Stimulated activated naive CD8-positive, alpha-beta T cell treated with anti-CD3 and anti-CD28 coated beads, Interleukin-15, Interleukin-2, amounts not matched to agents 100 ng/mL and 50 ng/mL, for 24 hours (primary cell): ENCODE results near the gene AGBL4.

Experiments used
- H3K27ac Mint-ChIP-seq: one replicate; pipeline ENCODE4 v1.8.0; 2021; ENCODE audit warnings: mild to moderate bottlenecking, mixed read lengths
- H3K27me3 Mint-ChIP-seq: one replicate; pipeline ENCODE4 v1.8.0; 2021; ENCODE audit warnings: mixed read lengths
- H3K36me3 Mint-ChIP-seq: one replicate; pipeline ENCODE4 v1.8.0; 2021; ENCODE audit warnings: low read depth, mixed read lengths
- H3K4me1 Mint-ChIP-seq: one replicate; pipeline ENCODE4 v1.8.0; 2021; ENCODE audit warnings: low read depth, mixed read lengths
- H3K4me3 Mint-ChIP-seq: one replicate; pipeline ENCODE4 v1.8.0; 2021; ENCODE audit warnings: mild to moderate bottlenecking, mixed read lengths
- H3K9me3 Mint-ChIP-seq: one replicate; pipeline ENCODE4 v1.8.0; 2021; ENCODE audit warnings: mixed read lengths

AGBL4 gene

GRCh38 chr1:48749068-48749467 is 1274.7 kb downstream of the AGBL4 start:
- no peak overlapping the region for H3K27ac Mint-ChIP-seq
- no peaks in the 10 kb centered on the region for H3K27me3 Mint-ChIP-seq
- H3K4me1 Mint-ChIP-seq = no peaks in the 10 kb centered on the region
- no peaks in the 10 kb centered on the region for H3K9me3 Mint-ChIP-seq
- H3K4me3 Mint-ChIP-seq = no peak overlapping the region
- H3K36me3 Mint-ChIP-seq = peaks cover 14% of the 10 kb centered on the region

DNA sequence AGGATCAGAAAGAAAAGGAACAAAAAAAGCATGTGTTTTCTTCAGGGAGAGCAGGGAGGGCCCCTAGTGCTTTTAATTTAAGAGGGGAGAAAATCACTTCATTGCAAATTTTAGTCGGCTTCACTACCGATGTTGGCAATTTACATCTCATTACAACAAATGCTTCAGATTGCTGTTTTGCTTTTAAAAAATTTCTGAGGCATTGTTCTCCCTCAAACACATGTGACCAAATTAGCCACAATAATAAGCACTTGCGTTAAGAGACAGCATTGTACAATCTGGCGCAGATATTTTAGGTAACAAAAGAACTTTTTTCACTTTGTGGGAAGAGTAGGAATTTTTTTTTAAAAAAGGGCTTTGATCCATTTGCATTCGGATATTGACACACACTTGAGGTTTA is 1276.8 kb downstream of the AGBL4 start:
- Mint-ChIP-seq H3K36me3 (peaks cover 20% of the 10 kb centered on the region), H3K27ac (no peak overlapping the region), H3K4me1 (no peaks in the 10 kb centered on the region)

DNA sequence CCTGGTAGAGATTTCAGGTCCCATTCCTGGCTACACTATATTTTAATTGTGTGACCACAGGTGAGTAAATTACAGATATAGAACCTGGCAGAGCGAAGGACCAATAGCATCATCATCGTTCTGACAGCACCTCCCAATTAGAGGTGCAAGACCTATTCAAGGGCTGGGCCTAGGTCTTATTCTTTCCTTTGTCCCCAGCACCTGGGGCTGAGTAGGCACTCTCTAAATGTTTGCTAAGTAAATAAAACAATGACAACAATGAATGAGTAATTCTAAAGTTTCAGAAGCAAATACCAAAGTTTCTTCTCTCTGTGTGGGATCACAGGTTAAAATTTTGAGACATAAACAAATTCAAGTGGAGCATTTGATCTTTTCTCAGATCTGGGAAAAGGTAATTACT is 1279.7 kb downstream of the AGBL4 start:
- no peaks in the 10 kb centered on the region for H3K9me3 Mint-ChIP-seq
- no peak overlapping the region for H3K27ac Mint-ChIP-seq
- H3K36me3 Mint-ChIP-seq = peaks cover 30% of the 10 kb centered on the region
- H3K27me3 Mint-ChIP-seq = no peaks in the 10 kb centered on the region
- H3K4me1 Mint-ChIP-seq = no peaks in the 10 kb centered on the region
- no peak overlapping the region for H3K4me3 Mint-ChIP-seq

More for the DNA sequence above, 1276.8 kb downstream of the AGBL4 start:
- Mint-ChIP-seq H3K4me3 (no peak overlapping the region), H3K27me3 (no peaks in the 10 kb centered on the region), H3K9me3 (no peaks in the 10 kb centered on the region)

DNA sequence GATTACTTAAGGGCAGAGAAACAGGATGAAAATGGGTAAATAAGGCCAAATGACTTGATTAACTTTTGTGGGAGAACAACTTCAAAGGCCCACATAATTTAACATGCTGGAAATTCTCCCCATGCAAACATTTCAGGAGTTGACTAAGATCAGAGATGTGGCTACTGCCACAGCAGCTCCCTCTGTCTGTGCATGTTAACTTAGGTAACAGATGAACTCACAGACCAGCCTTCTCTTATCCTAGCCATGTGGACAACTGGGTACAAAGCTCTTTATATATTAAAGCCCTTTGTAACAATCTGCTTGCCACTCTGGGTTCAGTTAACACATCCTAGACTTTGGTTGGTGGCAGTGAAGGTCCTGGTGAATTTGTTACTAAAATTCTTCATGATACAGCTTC is 1280.3 kb downstream of the AGBL4 start:
- Mint-ChIP-seq H3K36me3 (peaks cover 35% of the 10 kb centered on the region), H3K4me1 (no peaks in the 10 kb centered on the region), H3K27me3 (no peaks in the 10 kb centered on the region), H3K9me3 (no peaks in the 10 kb centered on the region), H3K4me3 (no peak overlapping the region), H3K27ac (no peak overlapping the region)

DNA sequence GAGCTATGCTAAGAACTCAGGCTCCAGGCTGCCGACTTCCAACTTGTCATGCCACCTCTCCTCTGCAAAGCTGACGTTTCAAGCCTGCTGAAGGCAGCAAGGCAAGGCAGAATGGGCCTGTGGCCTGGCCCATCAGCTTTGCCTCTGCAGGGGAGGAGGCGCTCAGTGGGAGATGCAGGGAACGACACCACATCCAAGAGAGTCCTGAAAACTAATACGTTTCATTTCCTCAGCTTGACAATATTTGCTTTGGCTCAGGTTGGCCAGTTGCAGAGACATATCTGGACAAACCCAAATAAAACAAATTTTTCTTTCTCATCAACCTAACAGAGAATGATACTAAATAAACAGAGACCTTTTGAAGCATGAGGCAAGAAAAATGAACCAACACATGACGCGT is 1282.4 kb downstream of the AGBL4 start:
- Mint-ChIP-seq H3K9me3 (no peaks in the 10 kb centered on the region), H3K4me3 (no peak overlapping the region), H3K4me1 (no peaks in the 10 kb centered on the region), H3K27me3 (no peaks in the 10 kb centered on the region), H3K36me3 (peaks cover 40% of the 10 kb centered on the region), H3K27ac (no peak overlapping the region)

DNA sequence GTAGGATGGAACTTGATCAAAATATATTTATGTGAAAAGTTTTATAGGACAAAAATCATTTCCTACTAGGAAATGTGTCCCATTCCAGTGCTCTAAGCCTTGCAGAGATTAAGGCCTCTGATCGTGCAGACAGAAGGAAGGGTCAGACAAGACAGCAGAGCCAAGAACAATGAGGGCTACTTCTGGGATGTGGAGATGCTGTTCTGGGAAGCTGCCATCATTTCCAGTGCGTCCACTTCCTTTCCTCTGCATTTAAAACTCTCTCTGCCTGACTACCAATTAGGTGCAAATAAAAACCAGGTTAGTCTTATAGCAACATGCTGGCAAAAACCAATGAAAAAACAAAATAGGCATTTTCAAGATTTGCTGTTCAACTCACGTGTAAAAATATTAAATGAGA is 1283.1 kb downstream of the AGBL4 start:
- Mint-ChIP-seq H3K9me3 (no peaks in the 10 kb centered on the region), H3K27me3 (no peaks in the 10 kb centered on the region), H3K4me1 (no peaks in the 10 kb centered on the region), H3K27ac (no peak overlapping the region), H3K36me3 (peaks cover 46% of the 10 kb centered on the region), H3K4me3 (no peak overlapping the region)

- Mint-ChIP-seq H3K4me3 (no peak overlapping the region), H3K4me1 (no peaks in the 10 kb centered on the region), H3K27ac (no peak overlapping the region), H3K36me3 (peaks cover 57% of the 10 kb centered on the region), H3K9me3 (no peaks in the 10 kb centered on the region), H3K27me3 (no peaks in the 10 kb centered on the region)
Measured at GRCh38 chr1:48739091-48739490, 1284.7 kb downstream of the AGBL4 start.

GRCh38 chr1:48738356-48738755 is 1285.4 kb downstream of the AGBL4 start:
- Mint-ChIP-seq H3K4me3 (no peak overlapping the region), H3K9me3 (no peaks in the 10 kb centered on the region), H3K4me1 (no peaks in the 10 kb centered on the region), H3K36me3 (peaks cover 57% of the 10 kb centered on the region), H3K27ac (no peak overlapping the region), H3K27me3 (no peaks in the 10 kb centered on the region)

DNA sequence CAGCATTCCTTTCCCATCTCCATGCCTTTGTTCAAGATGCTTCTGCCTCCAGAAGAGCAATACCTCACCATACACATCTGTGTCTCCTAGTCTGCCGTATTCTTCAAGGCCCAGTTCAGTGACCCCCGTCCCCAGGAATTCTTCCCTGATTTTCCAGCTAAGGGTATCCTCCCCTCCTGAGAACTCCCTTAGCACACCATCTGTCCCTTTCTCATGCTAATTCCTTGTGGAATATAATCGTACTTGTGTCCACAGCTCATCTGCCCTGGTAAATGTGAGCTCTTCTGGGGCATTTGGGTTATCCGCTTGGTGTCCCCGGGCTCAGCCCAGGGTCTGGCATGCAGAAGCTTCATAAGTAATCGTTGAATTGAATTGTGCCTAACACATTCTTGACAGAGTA is 1288.0 kb downstream of the AGBL4 start:
- H3K4me3 Mint-ChIP-seq = no peak overlapping the region

GRCh38 chr1:48730164-48730910 is 1293.4 kb downstream of the AGBL4 start:
- peaks cover 24% of the 10 kb centered on the region for H3K36me3 Mint-ChIP-seq
- peak overlapping the region; percentile 1 for H3K27ac Mint-ChIP-seq
- H3K9me3 Mint-ChIP-seq = no peaks in the 10 kb centered on the region
- H3K4me1 Mint-ChIP-seq = peaks cover 16% of the 10 kb centered on the region
- no peaks in the 10 kb centered on the region for H3K27me3 Mint-ChIP-seq
- no peak overlapping the region for H3K4me3 Mint-ChIP-seq

More for the DNA sequence above, 1288.0 kb downstream of the AGBL4 start:
- H3K4me1 Mint-ChIP-seq = no peaks in the 10 kb centered on the region
- no peak overlapping the region for H3K27ac Mint-ChIP-seq
- no peaks in the 10 kb centered on the region for H3K9me3 Mint-ChIP-seq
- H3K36me3 Mint-ChIP-seq = peaks cover 41% of the 10 kb centered on the region
- H3K27me3 Mint-ChIP-seq = no peaks in the 10 kb centered on the region

DNA sequence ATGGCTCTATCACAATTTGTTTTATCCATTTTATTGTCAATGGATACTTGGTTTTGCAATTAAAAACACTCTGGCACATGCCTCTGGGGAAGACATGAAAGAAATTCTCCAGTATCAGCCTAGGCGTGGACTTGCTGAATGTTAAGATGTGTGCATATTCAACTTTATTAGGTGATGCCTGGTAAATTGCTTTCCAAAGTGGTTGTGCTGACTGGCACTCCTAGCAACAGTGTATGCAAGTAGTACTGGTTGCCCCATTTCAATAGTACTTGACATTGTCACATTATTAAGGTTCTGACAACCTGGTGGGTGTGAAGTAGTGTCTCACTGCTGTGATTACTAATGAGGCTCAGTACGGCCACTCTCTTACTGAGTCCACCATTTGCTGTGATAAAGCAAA is 1295.2 kb downstream of the AGBL4 start:
- H3K36me3 Mint-ChIP-seq = peaks cover 14% of the 10 kb centered on the region
- H3K4me1 Mint-ChIP-seq = peaks cover 16% of the 10 kb centered on the region
- H3K9me3 Mint-ChIP-seq = no peaks in the 10 kb centered on the region
- H3K4me3 Mint-ChIP-seq = no peak overlapping the region
- H3K27me3 Mint-ChIP-seq = no peaks in the 10 kb centered on the region
- no peak overlapping the region for H3K27ac Mint-ChIP-seq

DNA sequence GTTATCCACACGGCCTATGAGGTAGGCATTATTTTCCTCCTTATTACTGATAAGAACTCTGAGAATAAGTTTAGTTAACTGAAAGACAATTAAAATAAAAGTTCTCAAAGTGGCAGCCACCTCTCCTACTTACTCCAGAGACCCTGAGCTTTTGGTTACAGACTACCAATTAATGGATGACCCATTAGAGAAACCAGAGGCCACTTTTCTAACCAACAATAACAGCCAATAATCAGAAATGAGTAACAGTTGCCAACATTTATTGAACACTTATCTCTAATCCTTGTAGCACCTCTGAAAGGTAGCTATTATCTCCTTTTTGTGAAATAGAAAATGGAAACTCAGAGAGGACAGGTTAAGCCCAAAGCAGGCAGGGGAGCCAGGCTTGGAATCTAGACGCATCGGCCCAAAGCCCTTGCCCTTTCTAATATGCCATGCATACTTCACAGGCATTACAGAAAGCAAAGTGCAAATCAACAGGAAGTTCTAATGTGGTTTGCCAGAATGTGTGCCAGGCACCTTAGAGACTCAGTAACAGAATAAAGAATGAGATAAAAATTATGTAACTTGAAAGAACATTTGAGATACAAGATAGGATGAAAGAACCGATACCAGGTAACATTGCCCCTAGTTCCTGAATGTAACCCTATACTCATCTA is 1297.1 kb downstream of the AGBL4 start:
- Mint-ChIP-seq H3K27ac (no peak overlapping the region), H3K9me3 (no peaks in the 10 kb centered on the region), H3K4me1 (peaks cover 16% of the 10 kb centered on the region), H3K4me3 (no peak overlapping the region), H3K27me3 (no peaks in the 10 kb centered on the region), H3K36me3 (peaks cover 14% of the 10 kb centered on the region)

- H3K36me3 Mint-ChIP-seq = peaks cover 14% of the 10 kb centered on the region
- H3K4me1 Mint-ChIP-seq = peaks cover 16% of the 10 kb centered on the region
- H3K27me3 Mint-ChIP-seq = no peaks in the 10 kb centered on the region
- no peaks in the 10 kb centered on the region for H3K9me3 Mint-ChIP-seq
- no peak overlapping the region for H3K4me3 Mint-ChIP-seq
- H3K27ac Mint-ChIP-seq = no peak overlapping the region
Measured at GRCh38 chr1:48726139-48726538, 1297.6 kb downstream of the AGBL4 start.

- Mint-ChIP-seq H3K9me3 (no peaks in the 10 kb centered on the region), H3K36me3 (peaks cover 14% of the 10 kb centered on the region), H3K27ac (no peak overlapping the region), H3K27me3 (no peaks in the 10 kb centered on the region), H3K4me1 (peaks cover 16% of the 10 kb centered on the region), H3K4me3 (no peak overlapping the region)
Measured at GRCh38 chr1:48725341-48726046, 1298.3 kb downstream of the AGBL4 start.

- no peak overlapping the region for H3K27ac Mint-ChIP-seq
- H3K27me3 Mint-ChIP-seq = no peaks in the 10 kb centered on the region
- peaks cover 5% of the 10 kb centered on the region for H3K4me1 Mint-ChIP-seq
- no peaks in the 10 kb centered on the region for H3K9me3 Mint-ChIP-seq
- H3K36me3 Mint-ChIP-seq = no peaks in the 10 kb centered on the region
- H3K4me3 Mint-ChIP-seq = no peak overlapping the region
Measured at GRCh38 chr1:48720929-48721328, 1302.8 kb downstream of the AGBL4 start.
